HEK293 (cell line): ENCODE measurements around the gene C8G.
A peak's percentile ranks its signal among the peaks of the same experiment; 100 is the strongest.

ENCODE experiments used
- CTCF ChIA-PET: fragments of 350-600 bp; formaldehyde crosslinking; extraction: SDS; loops from one replicate; lab custom pipeline; 2021; ENCODE audit warnings: antibody characterized with exemption; lab: Yijun Ruan, JAX
- POLR2A ChIA-PET: fragments of 300-600 bp; formaldehyde crosslinking; extraction: SDS; loops from one replicate; lab custom pipeline; 2020; ENCODE audit warnings: antibody characterized with exemption, inconsistent platforms; lab: Yijun Ruan, JAX
- H3K27ac ChIP-seq: fragments of 200-500 bp; sonication (Bioruptor generic); 2 replicates; pipeline ENCODE4 v1.5.1; 2014; ENCODE audit warnings: low read depth, low read length, control low read depth, inconsistent platforms; ENCODE audit errors: extremely low read depth
- H3K36me3 ChIP-seq, 2 experiments: fragments of 200-500 bp in 1 of 2; sonication (Bioruptor generic) in 1 of 2; 1 replicate in 1 of 2; 2 replicates in 1 of 2; pipeline ENCODE4 v1.5.1; 2014 to 2017; ENCODE audit warnings: inconsistent platforms in 2 of 2, low read length in 2 of 2; ENCODE audit not compliant: control insufficient read depth in 2 of 2, insufficient read depth in 1 of 2
- H3K4me1 ChIP-seq: fragments of 200-500 bp; sonication (Bioruptor generic); 2 replicates; pipeline ENCODE4 v1.5.1; 2014; ENCODE audit warnings: mild to moderate bottlenecking, low read length, inconsistent platforms; ENCODE audit not compliant: control insufficient read depth, insufficient read depth
- H3K4me3 ChIP-seq: 2 replicates; pipeline ENCODE4 v1.5.1; 2011; ENCODE audit warnings: low read depth, mild to moderate bottlenecking, control low read depth, low read length, moderate library complexity
- H3K9me3 ChIP-seq: fragments of 200-500 bp; sonication (Bioruptor generic); 2 replicates; pipeline ENCODE4 v1.5.1; 2014; ENCODE audit warnings: low read depth, low read length, inconsistent platforms; ENCODE audit not compliant: control insufficient read depth, insufficient read depth
- BCL11A ChIP-seq: fragments of 450-650 bp; formaldehyde crosslinking; IDR thresholded peaks from 2 replicates; pipeline ENCODE4 v1.5.1; 2016; ENCODE audit warnings: low read depth, missing biosample characterization, missing genetic modification characterization
- BCL11B ChIP-seq: fragments of 450-650 bp; formaldehyde crosslinking; IDR thresholded peaks from 2 replicates; pipeline ENCODE4 v1.5.1; 2016; ENCODE audit warnings: low read depth, missing biosample characterization, missing genetic modification characterization
- EGR2 ChIP-seq: fragments of 450-650 bp; formaldehyde crosslinking; IDR thresholded peaks from 2 replicates; pipeline ENCODE4 v1.5.1; 2016; ENCODE audit warnings: low read depth, missing biosample characterization, missing genetic modification characterization
- GLIS2 ChIP-seq: fragments of 450-650 bp; formaldehyde crosslinking; IDR thresholded peaks from 2 replicates; pipeline ENCODE4 v1.5.1; 2016; ENCODE audit warnings: missing biosample characterization, missing genetic modification characterization
- KLF1 ChIP-seq: fragments of 450-650 bp; formaldehyde crosslinking; IDR thresholded peaks from 2 replicates; pipeline ENCODE4 v1.5.1; 2016; ENCODE audit warnings: missing biosample characterization, missing genetic modification characterization
- SALL2 ChIP-seq: fragments of 450-650 bp; formaldehyde crosslinking; IDR thresholded peaks from 2 replicates; pipeline ENCODE4 v1.5.0; 2017; ENCODE audit warnings: missing biosample characterization, mild to moderate bottlenecking, missing genetic modification characterization, borderline replicate concordance
- ZFHX2 ChIP-seq: fragments of 450-650 bp; formaldehyde crosslinking; conservative IDR thresholded peaks from 2 replicates; pipeline ENCODE4 v1.5.1; 2016; ENCODE audit warnings: missing biosample characterization, missing genetic modification characterization
- ZNF140 ChIP-seq: fragments of 450-650 bp; formaldehyde crosslinking; IDR thresholded peaks from 2 replicates; pipeline ENCODE4 v1.5.1; 2016; ENCODE audit warnings: missing biosample characterization, missing genetic modification characterization
- ZNF23 ChIP-seq: fragments of 450-650 bp; formaldehyde crosslinking; IDR thresholded peaks from 2 replicates; pipeline ENCODE4 v1.5.1; 2016; ENCODE audit warnings: missing biosample characterization, missing genetic modification characterization, borderline replicate concordance
- ZNF239 ChIP-seq: fragments of 450-650 bp; formaldehyde crosslinking; IDR thresholded peaks from 2 replicates; pipeline ENCODE4 v1.5.1; 2016; ENCODE audit warnings: missing biosample characterization, missing genetic modification characterization
- ZNF350 ChIP-seq: fragments of 450-650 bp; formaldehyde crosslinking; IDR thresholded peaks from 2 replicates; pipeline ENCODE4 v1.5.0; 2017; ENCODE audit warnings: missing biosample characterization, mild to moderate bottlenecking, missing genetic modification characterization
- ZNF404 ChIP-seq: fragments of 450-650 bp; formaldehyde crosslinking; IDR thresholded peaks from 2 replicates; pipeline ENCODE4 v1.5.1; 2017; ENCODE audit warnings: missing biosample characterization, missing genetic modification characterization
- ZNF629 ChIP-seq: fragments of 450-650 bp; formaldehyde crosslinking; IDR thresholded peaks from 2 replicates; pipeline ENCODE4 v1.5.1; 2017; ENCODE audit warnings: missing biosample characterization, missing genetic modification characterization
- ZNF658 ChIP-seq: fragments of 450-650 bp; formaldehyde crosslinking; IDR thresholded peaks from 2 replicates; pipeline ENCODE4; 2016; ENCODE audit warnings: missing biosample characterization, missing genetic modification characterization
- ZNF777 ChIP-seq: fragments of 450-650 bp; formaldehyde crosslinking; IDR thresholded peaks from 2 replicates; pipeline ENCODE4 v1.5.1; 2017; ENCODE audit warnings: missing biosample characterization, missing genetic modification characterization, borderline replicate concordance
- ZNF791 ChIP-seq: fragments of 450-650 bp; formaldehyde crosslinking; IDR thresholded peaks from 2 replicates; pipeline ENCODE4 v1.5.1; 2016; ENCODE audit warnings: missing biosample characterization, missing genetic modification characterization
- ZNF843 ChIP-seq: fragments of 450-650 bp; formaldehyde crosslinking; IDR thresholded peaks from 2 replicates; pipeline ENCODE4 v1.5.1; 2016; ENCODE audit warnings: missing biosample characterization, missing genetic modification characterization
- ZSCAN30 ChIP-seq: fragments of 450-650 bp; IDR thresholded peaks from 2 replicates; pipeline ENCODE4 v1.5.1; 2018; ENCODE audit warnings: missing biosample characterization, mild to moderate bottlenecking, missing genetic modification characterization, moderate library complexity
- TF ChIP-seq, protein P1 (sequence below): fragments of 450-650 bp; formaldehyde crosslinking; IDR thresholded peaks from 2 replicates; pipeline ENCODE4 v1.5.1; 2016; ENCODE audit warnings: missing biosample characterization, missing genetic modification characterization
- TF ChIP-seq, protein P2 (sequence below): fragments of 450-650 bp; formaldehyde crosslinking; IDR thresholded peaks from 2 replicates; pipeline ENCODE4 v1.5.1; 2016; ENCODE audit warnings: missing biosample characterization, missing genetic modification characterization
- TF ChIP-seq, protein P3 (sequence below): fragments of 450-650 bp; formaldehyde crosslinking; IDR thresholded peaks from 2 replicates; pipeline ENCODE4 v1.5.1; 2016; ENCODE audit warnings: missing biosample characterization, missing genetic modification characterization, low read depth
- TF ChIP-seq, protein P4 (sequence below): fragments of 450-650 bp; formaldehyde crosslinking; IDR thresholded peaks from 2 replicates; pipeline ENCODE4 v1.5.1; 2016; ENCODE audit warnings: missing biosample characterization, missing genetic modification characterization
- TF ChIP-seq, protein P5 (sequence below): fragments of 450-650 bp; formaldehyde crosslinking; IDR thresholded peaks from 2 replicates; pipeline ENCODE4 v1.5.1; 2016; ENCODE audit warnings: missing biosample characterization, missing genetic modification characterization

The C8G gene

DNA sequence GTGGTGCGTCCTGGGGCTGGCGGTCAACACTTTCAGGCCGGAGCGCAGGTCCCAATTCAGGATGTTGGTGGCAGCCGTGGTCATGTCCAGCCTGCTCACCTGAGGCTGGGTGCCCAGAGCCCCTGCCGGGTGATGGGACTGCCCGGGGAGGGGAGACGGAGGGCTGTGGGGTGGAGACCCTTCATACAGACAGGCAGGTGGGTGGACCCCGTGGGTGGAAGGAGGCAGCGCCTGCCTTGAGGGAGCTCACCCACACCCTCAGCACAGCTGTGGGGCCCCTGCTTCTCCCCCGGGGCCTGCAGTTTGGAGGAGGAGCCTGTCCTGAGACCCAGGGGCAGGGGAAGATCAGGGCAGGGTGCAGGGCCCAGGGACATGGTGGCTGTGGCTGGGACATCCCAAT lies 25.3 kb downstream of the C8G start:
- TF ChIP-seq EGR2 (tag by site-specific recombination): peak; percentile 81
- TF ChIP-seq KLF1 (tag by site-specific recombination): peak; percentile 33; the same call in 1 of the 2 replicates
- TF ChIP-seq, protein P1, sequence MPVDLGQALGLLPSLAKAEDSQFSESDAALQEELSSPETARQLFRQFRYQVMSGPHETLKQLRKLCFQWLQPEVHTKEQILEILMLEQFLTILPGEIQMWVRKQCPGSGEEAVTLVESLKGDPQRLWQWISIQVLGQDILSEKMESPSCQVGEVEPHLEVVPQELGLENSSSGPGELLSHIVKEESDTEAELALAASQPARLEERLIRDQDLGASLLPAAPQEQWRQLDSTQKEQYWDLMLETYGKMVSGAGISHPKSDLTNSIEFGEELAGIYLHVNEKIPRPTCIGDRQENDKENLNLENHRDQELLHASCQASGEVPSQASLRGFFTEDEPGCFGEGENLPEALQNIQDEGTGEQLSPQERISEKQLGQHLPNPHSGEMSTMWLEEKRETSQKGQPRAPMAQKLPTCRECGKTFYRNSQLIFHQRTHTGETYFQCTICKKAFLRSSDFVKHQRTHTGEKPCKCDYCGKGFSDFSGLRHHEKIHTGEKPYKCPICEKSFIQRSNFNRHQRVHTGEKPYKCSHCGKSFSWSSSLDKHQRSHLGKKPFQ (tag by site-specific recombination): no peak
- TF ChIP-seq ZFHX2 (tag by site-specific recombination): peak; percentile 85
- TF ChIP-seq, protein P2, sequence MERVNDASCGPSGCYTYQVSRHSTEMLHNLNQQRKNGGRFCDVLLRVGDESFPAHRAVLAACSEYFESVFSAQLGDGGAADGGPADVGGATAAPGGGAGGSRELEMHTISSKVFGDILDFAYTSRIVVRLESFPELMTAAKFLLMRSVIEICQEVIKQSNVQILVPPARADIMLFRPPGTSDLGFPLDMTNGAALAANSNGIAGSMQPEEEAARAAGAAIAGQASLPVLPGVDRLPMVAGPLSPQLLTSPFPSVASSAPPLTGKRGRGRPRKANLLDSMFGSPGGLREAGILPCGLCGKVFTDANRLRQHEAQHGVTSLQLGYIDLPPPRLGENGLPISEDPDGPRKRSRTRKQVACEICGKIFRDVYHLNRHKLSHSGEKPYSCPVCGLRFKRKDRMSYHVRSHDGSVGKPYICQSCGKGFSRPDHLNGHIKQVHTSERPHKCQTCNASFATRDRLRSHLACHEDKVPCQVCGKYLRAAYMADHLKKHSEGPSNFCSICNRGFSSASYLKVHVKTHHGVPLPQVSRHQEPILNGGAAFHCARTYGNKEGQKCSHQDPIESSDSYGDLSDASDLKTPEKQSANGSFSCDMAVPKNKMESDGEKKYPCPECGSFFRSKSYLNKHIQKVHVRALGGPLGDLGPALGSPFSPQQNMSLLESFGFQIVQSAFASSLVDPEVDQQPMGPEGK (tag by site-specific recombination): no peak
- Histone ChIP-seq H3K27ac (no peak overlapping the region), H3K9me3 (no peaks in the 10 kb centered on the region), H3K36me3 (no peaks in the 10 kb centered on the region), H3K4me1 (no peaks in the 10 kb centered on the region), H3K4me3 (no peak overlapping the region)
- ChIA-PET POLR2A (no interaction called here), CTCF (interaction anchor here (0.7 to 1.5 kb wide), 2 partner anchors 59 to 183 kb away, joined by 3 to 5 read pairs; no protein-coding TSS in a partner anchor)

DNA sequence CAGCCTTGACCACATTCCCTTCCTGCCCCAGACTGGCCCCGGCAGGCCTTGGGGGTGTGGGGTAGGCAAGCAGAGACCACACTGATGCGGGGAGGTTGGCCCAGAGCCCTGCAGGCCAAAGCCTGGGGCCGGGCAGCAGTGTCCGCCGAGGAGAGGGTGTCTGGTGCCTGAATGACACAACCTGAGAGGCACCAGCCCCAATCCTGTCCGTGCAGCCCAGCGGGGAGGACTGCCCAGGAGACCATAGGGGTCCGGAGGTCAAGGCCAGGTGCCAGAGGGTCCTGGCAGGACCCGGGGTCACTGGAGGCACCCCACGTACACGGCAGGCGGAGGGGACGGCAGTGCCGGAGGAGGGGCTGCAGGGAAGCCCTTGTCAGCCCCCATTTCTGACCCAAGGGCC lies 26.7 kb downstream of the C8G start:
- ChIA-PET POLR2A (no interaction called here), CTCF (interaction anchor here (0.5 to 1.5 kb wide), 2 partner anchors 58 to 95 kb away, joined by 4 to 5 read pairs; no protein-coding TSS in a partner anchor)
- Histone ChIP-seq H3K4me1 (no peaks in the 10 kb centered on the region), H3K27ac (no peak overlapping the region), H3K36me3 (no peaks in the 10 kb centered on the region), H3K9me3 (no peaks in the 10 kb centered on the region), H3K4me3 (no peak overlapping the region)
- TF ChIP-seq BCL11B (tag by site-specific recombination) (0 out of 2 replicates have a peak, but pooled peaks have one; percentile 14), ZNF777 (tag by site-specific recombination) (no peak)

DNA sequence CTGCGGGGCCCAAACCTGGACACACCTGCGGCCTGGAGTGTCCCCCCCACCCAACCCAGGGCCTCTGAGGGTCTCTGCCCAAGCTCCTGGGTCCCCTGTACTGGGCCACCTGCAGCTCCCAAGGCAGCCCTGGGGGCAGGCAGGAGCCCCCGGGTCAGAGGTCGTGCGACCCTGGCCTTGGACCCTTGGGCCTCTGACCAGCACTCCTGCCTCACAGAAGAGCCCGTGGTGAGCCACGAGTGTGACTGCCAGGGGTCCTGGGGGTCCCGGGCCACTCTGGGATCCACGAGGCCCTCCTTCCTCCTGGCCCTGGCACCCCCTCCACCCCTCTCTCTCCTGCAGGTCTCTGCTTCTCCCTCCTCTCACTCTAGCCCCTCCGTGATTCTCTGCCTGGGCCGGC lies 27.3 kb downstream of the C8G start:
- H3K4me3 ChIP-seq: no peak overlapping the region
- H3K27ac ChIP-seq: no peak overlapping the region
- H3K9me3 ChIP-seq: no peaks in the 10 kb centered on the region
- no peaks in the 10 kb centered on the region for H3K36me3 ChIP-seq
- no peaks in the 10 kb centered on the region for H3K4me1 ChIP-seq
- ChIA-PET POLR2A (no interaction called here), CTCF (no interaction called here)
- no peak for TF ChIP-seq ZNF239 (tag by site-specific recombination)
- TF ChIP-seq, protein P3, sequence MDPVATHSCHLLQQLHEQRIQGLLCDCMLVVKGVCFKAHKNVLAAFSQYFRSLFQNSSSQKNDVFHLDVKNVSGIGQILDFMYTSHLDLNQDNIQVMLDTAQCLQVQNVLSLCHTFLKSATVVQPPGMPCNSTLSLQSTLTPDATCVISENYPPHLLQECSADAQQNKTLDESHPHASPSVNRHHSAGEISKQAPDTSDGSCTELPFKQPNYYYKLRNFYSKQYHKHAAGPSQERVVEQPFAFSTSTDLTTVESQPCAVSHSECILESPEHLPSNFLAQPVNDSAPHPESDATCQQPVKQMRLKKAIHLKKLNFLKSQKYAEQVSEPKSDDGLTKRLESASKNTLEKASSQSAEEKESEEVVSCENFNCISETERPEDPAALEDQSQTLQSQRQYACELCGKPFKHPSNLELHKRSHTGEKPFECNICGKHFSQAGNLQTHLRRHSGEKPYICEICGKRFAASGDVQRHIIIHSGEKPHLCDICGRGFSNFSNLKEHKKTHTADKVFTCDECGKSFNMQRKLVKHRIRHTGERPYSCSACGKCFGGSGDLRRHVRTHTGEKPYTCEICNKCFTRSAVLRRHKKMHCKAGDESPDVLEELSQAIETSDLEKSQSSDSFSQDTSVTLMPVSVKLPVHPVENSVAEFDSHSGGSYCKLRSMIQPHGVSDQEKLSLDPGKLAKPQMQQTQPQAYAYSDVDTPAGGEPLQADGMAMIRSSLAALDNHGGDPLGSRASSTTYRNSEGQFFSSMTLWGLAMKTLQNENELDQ: no peak
- TF ChIP-seq, protein P4, sequence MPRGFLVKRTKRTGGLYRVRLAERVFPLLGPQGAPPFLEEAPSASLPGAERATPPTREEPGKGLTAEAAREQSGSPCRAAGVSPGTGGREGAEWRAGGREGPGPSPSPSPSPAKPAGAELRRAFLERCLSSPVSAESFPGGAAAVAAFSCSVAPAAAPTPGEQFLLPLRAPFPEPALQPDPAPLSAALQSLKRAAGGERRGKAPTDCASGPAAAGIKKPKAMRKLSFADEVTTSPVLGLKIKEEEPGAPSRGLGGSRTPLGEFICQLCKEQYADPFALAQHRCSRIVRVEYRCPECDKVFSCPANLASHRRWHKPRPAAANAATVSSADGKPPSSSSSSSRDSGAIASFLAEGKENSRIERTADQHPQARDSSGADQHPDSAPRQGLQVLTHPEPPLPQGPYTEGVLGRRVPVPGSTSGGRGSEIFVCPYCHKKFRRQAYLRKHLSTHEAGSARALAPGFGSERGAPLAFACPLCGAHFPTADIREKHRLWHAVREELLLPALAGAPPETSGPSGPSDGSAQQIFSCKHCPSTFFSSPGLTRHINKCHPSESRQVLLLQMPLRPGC: no peak
- peak; percentile 62; the same call in 1 of the 2 replicates for TF ChIP-seq BCL11A (tag by site-specific recombination)
- TF ChIP-seq ZNF404 (tag by site-specific recombination): no peak
- no peak for TF ChIP-seq ZNF350 (tag by site-specific recombination)
- TF ChIP-seq ZNF791: no peak
- TF ChIP-seq ZNF843 (tag by site-specific recombination): no peak
- TF ChIP-seq GLIS2: no peak
- TF ChIP-seq ZNF629 (tag by site-specific recombination): no peak
- TF ChIP-seq, protein P5, sequence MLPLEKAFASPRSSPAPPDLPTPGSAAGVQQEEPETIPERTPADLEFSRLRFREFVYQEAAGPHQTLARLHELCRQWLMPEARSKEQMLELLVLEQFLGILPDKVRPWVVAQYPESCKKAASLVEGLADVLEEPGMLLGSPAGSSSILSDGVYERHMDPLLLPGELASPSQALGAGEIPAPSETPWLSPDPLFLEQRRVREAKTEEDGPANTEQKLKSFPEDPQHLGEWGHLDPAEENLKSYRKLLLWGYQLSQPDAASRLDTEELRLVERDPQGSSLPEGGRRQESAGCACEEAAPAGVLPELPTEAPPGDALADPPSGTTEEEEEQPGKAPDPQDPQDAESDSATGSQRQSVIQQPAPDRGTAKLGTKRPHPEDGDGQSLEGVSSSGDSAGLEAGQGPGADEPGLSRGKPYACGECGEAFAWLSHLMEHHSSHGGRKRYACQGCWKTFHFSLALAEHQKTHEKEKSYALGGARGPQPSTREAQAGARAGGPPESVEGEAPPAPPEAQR (tag by site-specific recombination): no peak
- TF ChIP-seq ZSCAN30 (tag by site-specific recombination): no peak
- no peak for TF ChIP-seq ZNF658 (tag by site-specific recombination)
- TF ChIP-seq BCL11B (tag by site-specific recombination): peak; percentile 34; the same call in 1 of the 2 replicates
- no peak for TF ChIP-seq ZNF23 (tag by site-specific recombination)
- no peak for TF ChIP-seq SALL2 (tag by site-specific recombination)
- TF ChIP-seq ZNF140 (tag by site-specific recombination): no peak
